Islet of Langerhans (tissue), 1 donor: Measurements from ENCODE around the gene DSCAML1.

Source experiments
- FAIRE-seq: peaks from one replicate; lab custom pipeline; 2011; peaks lifted over from hg19 to GRCh38; lab: Jason Lieb, UNC

Gene DSCAML1

DNA sequence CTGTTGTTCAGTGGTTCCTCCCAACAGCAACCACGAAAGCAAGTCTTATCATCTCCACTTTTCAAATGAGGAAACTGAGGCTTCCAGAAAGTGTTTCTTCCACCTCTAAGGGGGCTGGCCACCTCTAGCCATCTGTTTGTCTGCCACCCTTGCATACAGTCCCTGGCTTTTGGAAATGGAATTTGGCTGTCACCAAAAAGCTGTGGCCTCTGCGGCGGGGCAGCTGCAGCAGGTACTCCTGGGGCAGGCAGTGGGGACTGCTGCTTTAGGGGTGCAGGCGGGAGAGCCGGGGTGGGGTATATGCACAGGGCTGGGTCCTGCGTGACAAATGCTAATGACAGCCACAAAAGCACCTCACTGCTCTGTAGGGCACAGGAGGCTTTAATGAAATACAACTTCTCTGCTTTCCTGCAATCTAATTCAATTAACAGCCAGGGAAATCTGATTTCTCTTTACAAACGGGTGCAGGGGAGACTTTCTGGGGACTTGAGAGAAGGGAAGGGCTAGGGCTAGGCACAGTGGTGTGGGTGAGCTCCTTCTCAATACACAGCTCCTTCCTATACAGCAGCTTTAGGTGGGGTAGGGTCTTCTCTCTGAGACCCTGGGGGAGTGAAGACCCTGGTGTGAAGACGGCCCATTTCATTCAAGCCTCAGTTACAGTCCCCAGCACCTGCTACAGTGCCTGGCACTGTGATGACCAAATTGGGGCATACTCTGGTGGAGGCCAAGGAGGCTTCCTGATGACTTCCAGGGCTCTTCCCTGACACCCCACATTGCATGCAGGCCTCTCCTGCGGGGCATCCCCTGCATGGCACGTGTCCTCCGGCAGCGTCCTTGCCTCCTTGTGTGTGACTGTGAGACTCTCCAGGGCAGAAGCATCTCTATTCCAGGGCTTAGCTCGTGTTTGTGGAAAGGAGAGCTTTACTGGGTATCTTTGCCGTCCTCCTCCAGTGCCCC is 307.7 kb downstream of the DSCAML1 start:
- no peak for FAIRE-seq

DNA sequence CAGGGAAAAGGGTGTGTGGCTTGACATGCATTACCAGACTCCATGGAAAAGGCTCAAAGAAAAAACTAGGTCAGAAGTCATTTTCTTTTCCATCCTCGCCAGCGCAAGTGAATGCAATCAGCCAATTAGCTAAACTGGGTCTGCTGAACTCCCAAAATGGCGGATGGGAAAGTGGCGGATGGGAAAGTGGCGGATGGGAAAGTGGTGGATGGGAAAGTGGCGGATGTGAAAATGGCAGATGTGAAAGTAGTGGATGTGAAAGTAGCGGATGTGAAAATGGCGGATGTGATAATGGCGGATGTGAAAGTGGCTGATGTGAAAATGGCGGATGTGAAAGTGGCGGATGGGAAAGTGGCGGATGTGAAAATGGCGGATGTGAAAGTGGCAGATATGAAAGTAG is 311.0 kb downstream of the DSCAML1 start:
- FAIRE-seq, result no peak

DNA sequence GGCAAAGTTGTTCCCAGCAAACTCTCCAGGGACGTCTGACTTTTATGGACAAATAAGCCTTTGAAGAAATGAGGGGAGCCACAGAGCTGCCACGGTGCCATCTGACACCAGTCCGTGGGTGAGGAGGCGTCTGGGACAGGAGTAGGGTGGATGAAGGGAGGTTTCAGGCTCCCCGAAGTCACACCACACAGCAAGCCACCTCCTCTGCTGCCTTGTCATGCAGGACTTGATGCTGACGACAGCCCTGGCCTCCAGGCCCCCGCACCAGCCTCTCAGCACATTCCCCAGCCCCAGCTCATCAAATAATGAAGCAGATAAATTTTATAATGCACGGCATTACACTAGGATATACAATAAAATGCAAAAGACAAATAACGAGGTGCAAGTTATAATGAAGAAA is 312.9 kb downstream of the DSCAML1 start:
- no peak for FAIRE-seq

DNA sequence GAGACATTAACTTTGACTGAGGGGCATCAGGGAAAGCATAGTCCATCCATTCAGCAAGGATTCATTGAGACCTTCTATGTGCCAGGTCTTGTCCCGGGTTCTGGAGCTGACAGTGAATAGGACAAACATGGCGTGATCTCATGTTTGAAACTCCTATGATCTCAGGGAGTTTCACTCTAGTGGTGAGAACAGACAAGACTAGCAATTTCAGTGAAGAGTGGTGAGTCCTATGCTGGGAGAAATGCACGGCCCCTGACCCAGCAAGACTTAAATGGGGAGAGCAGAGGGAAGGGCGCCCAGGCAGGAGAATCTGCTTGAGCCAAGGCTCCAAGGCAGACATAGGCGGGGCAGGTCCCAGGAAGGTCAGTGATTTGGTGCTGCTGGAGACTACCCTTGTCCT is 313.6 kb downstream of the DSCAML1 start:
- no peak for FAIRE-seq

DNA sequence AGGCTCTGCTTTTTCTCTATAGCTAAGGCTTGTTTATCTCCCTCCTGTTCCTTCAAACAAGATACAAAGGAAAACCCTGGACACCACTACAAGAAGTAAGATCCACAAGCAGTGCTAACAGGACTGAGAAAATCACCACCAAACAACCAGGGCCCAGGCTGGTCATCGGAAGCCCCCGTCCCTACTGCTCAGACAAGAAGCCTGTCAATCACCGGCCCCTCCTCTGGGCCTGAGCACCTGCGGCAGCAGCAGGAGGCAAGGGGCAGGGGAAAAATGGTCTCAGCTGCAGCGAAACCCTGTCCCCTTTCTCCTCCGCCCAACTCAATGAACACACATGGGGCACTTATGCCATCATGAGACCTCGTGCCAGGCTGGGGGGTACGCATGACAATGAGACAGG is 314.1 kb downstream of the DSCAML1 start:
- FAIRE-seq, result no peak

DNA sequence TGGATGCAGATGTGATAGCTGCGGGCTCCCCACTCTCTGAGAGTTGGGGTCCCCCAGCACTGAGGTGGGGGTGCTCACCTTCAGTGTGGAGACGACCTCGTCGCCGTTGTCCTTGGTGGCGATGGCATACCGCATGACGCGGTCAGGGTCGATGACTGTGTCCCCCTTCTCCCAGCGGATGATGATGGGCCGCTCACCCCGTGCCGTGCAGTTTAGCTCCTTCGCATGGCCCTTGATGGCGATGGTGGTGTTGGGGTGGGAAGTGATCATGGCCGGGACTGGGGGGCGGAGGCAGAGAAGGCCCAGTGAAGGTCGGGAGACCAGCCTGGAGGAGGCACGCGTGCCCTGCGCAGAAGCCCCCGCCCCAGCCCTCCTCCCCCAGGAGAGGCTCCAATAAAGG is 315.1 kb downstream of the DSCAML1 start:
- no peak for FAIRE-seq

DNA sequence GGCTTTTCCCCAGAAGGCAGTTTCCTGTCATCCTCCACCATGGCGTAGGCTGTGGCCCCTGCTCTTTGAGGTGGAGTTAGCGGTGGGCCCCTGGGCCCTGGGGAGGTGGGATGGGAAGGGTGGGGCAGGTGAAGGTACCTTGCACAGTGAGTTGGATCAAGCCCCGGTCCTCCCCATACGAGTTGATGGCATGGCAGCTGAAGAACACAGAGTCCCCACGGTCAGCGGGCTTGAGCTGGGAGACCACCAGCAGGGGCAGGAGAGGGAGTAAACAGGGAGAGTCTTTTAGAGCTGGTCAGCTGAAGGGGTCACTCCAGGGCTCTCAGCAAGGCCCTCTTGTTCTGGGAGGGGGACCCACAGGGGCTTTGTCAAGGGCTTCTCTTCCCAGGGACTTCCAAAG is 316.0 kb downstream of the DSCAML1 start:
- FAIRE-seq, result no peak

DNA sequence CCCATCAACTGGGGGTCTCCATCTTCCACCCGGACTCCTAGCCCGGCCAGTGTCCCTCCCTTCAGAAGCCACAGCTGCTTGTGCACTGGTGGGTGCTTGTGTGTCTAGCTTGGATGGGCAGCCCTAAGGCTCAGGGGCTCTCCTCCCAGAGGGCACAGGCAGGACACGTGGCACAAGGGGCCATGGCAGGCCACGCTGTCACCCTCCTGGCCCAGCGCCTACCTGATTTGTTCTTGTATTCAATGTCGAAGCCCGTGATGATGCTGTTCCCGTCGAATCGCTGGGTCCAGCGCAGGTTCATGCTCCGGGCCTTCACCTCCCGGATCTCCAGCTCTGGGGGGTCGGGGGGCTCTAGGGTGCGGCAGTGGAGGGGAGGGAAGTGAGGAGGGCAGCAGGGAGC is 316.8 kb downstream of the DSCAML1 start:
- no peak for FAIRE-seq

DNA sequence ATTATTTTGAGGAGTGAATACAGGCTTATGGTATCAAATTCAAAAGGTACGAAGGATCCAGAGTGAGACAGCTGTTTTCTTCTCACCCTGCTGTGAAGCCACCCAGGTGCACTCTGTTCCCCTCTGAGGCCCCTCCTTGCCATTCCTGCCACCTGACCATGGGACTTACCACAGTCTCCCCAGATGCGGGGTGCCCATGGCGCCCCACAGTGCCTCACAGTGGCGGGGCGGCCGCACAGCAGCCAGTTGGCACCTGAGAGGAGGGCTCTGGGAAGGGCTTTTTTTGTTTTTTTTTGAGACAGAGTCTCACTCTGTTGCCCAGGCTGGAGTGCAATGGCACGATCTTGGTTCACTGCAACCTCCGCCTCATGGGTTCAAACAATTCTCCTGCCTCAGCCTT is 317.6 kb downstream of the DSCAML1 start:
- FAIRE-seq, result no peak

DNA sequence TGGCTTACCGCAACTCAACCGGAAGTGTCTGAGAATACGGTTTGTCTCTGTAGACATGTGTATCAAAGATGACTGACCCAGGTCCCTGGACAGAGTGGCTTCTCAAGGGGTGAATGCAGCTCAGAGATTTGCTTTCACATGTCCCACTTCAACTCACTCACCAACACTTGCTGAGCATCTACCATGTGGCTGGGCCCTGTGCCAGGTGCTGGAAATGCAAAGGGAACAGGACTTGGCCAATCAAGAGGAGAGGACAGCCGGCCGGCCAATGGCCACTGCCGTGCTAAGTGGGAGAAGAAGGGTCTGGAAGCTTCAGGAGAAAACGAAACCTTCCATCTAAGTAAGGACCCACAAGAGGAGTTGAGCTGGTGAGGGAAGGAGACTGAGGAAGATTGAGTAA is 318.1 kb downstream of the DSCAML1 start:
- FAIRE-seq, result no peak

DNA sequence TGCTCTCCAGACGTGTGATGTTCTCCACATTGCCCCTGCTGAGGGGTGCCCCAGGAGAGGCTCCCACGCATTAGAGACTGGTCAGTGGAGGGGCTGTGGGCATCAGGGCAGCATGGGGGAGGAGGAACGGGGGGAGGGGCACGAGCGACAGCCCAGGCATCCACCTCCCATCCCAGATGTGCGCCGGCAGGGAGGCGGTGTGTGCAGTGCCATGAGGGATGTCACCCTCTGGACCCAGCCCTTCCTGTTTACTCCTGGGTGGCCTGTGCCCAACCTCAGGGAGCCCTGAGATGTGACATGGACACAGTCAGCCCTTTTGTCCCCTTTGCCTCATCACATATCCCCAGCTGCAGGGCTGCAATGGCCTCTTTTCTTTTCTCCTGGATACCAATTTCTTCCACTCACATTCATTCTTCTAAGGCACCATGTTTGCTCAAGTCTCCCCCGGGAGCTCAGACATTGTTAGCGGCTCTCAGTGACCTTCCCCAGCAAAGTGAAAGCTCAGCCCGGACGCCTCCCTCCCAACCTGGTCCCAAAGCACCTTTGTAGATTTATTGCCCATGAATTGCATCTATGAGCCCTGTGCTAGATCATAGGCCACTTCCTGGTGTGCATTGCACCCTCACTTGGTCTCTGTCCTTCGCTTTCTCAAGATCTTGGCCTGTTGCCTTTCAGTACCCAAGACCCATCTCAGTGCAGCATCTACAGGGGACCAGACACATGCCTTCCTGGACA is 318.7 kb downstream of the DSCAML1 start:
- no peak for FAIRE-seq

DNA sequence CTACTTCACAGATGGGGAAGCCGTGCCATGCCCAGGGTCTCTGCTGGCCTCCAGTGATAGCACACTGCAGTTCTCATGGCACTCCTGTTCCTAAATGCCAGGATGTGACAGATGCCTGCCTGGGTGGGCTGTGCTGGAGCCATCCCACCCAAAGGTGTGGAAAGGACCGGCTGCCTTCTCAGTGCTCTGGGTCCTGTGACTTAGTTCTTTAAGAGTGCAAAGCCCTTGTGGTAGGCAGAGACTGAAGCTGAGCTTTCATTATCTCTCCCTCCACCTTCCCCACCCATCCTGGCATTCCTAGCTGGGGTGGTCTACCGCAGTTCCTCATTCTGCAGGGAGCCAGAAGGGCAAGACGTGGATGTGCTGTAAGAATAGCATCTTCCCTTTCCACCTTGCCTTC is 319.3 kb downstream of the DSCAML1 start:
- FAIRE-seq, result no peak

DNA sequence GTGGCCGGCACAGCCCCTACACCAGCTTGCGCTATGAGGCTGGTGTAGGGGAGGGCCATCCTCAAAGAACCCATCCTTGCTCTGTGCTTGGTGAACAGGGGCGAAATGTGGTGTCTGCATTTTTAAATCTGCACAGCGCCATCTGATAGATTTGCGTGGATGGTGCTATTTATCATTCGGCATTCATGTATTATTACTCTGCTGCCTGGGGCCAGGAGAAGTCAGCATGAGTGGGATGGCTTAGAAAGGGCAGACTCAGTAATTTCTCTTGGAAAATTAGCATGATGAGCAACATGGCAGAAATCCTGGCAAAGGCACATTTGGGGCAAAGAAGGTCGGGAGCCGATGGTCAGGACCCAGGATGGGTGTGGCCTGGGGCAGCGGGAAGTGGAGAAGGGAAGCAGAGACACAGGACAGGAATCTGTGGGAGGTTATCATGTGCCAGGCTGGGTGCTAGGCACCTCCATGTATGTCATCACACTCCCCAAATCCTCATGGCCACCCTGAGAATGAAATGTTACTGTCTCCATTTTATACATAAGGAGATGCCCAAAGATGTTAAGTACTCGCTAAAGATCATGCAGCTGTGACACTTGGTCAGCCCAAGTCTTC is 320.4 kb downstream of the DSCAML1 start:
- no peak for FAIRE-seq

DNA sequence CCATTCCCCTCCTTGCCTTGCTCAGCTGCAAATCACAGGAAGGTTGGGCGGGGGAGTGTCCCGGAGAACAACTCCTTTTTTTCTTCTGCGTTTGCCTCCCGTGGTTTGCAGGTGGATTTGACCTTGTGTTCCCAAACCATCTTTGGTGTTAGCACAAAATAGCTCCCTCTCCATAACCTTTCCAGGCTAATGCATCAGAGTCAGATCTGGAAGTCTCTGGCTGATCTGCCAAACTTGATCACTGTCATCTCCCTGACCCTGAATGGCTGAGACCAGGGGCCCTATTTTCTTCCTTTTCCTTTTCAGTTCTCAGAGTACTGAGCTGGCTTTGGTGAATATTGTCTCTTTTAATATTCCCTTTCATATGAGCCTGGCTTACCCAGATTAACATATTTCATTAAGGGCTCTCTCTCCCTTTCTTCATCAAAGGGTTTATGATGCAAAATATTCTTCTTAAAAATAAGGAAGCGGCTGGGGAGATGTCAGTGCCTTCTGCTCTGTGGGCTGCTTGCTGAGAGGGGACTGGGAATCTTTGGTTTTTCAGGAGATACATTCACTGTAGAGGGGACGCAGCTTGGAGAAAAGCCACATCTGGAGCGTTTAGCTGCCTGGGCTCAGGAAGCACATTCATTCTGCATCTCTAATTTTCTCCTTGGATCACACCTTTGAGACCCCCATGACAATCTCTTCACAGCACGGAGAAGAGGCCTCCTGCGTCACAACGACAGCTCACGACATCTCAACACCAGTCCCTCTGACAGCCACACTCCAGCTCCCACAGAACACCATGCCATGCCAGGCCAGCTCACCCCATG is 321.1 kb downstream of the DSCAML1 start:
- FAIRE-seq, result no peak

DNA sequence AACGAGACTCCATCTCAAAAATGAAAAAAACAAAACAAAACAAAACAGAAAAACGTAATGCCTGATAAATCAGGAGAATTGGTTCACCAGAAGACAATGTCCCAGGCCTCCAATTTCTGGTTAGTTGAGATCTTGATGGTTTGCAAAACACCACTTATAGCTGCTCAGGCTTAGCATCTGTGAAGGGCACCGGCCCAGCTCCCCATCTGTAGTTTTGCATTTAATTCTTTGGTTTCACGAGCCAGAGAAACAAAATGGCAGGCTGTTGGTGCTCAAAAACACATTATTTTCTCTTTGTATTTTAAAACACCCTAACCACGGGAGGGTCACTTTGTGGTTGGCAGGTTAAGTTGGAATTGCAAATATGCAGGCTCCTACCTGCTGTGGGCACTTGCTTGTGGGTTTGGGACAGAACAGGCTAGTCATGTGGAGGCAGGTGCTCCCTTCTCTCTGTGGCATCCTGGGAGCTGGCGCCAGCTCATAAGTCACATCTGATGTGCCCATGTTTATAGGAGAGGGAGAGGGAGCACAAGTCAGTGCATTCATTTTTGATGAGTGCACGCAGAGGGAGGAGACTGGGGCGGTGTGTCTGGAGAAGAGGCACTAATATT is 323.4 kb downstream of the DSCAML1 start:
- no peak for FAIRE-seq

DNA sequence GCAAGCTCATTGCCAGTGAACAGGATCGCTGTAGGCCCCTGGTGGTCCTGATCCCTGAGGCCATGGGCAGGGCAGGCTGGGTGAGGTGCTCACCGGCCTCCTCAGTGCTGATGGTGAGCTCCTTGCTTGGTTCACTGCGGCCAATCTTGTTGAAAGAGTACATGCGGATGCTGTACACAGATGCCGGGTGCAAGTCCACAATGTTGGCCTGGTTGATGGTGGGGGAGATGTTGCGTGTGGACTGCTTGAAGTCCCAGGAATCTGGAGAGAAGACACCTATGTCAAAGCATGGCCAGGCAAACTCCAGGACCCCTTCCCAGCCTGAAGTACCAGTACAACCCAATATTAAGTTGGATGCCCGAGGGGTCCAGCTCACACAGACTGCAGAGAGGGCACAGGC is 325.2 kb downstream of the DSCAML1 start:
- FAIRE-seq, result no peak

DNA sequence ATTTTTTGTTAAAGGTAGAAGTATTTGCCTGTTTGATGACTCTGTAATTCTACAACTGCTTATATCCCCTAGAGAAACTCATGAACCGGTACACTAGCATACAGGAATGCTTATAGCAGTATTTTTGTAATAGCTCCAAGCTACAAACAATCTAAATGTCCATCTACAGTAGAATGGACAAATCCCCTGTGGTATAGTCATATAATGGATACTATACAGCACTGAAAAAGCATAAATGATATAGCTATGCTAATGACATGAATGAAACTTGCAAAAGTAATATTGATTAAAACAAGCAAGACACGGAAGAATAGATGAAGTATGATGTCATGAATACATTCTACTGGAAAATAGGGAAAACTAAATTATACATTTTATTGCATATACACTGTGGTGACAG is 326.4 kb downstream of the DSCAML1 start:
- FAIRE-seq, result no peak

DNA sequence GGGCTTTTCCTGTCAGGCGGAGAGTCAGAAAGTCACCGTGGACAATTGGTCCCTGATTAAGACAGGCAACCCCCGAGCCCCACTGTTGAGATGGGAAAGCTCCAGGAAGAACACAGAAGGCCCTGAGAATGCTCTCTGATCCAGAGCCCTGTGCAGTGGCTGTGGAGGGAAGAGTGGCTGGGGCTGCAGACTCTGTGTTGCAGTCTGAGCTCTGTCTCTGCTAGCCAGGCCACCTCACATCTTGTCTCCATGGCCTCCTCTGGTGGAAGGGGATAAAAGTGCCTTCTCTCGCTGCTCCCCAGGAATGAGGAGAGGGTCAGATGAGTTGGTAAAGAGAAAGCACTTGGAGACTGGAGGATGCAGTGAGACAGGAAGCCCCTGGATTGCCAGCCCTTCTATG is 328.1 kb downstream of the DSCAML1 start:
- no peak for FAIRE-seq

DNA sequence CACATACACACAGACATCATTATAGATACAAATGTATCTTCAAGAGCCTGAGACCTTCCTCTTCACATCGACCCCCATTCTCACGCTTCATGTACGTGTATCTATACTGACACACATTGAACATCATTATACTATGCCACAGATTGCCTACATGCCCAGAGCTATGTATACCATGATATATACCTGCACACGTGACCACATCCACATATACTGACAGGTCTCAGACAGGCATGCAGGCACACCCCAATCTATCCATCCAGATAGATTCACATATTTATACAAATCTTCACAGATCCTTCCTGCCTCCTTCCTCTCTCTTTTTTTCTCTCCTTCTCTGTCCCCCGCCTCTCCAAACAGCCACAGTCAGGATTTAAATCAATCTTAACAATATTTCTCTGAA is 329.2 kb downstream of the DSCAML1 start:
- no peak for FAIRE-seq

DNA sequence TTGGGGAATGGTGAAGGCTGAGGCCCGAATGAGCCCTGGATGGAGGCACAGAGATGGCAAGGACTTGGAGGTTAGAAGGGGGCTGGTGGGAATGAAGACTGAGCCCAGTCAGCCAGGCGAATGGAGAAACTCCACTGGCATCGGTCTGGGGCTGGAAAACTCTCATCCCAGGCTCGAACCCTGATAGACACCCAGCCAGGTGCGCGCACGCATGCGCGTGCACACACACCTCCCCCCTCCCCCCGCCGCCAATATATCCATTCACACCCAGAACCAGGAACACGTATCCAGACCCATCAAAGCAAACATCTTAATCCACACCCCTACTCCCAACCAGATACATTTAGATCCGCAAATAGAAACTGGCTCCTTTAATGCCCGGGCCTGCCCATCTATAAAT is 330.1 kb downstream of the DSCAML1 start:
- FAIRE-seq, result no peak

DNA sequence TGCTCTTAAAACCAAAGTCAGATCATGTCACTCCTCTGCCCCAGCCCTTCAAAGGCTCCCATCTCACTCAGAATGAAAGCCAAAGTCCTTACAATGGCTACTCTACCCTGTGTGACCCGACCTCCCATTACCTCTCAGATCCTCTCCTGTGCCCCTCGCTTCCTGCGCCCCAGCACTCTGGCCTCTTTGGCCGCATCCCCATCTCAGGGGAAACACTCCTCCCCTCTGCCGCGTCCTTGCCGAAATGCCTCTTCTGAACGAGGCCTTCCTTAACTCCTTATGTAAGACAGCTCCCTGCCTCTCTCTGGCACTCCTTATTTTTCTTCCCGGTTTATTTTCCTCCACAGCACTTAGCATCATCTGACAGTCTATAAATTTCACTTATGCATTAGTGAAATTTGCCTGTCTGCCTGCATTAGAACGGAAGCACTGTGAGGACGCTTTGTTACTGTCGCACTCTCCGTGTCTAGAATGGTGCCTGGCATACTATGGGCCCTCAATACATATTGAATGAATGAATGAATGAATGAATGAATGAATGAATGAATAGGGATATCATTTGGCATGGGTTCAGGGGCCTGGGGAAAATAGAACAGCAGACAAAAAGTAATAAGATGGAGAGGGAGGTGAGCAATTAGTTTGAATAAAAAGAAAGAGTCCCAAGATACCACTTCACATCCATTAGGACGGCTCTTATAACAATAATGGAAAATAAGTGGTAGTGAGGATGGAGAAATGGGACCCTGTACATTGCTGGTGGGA is 331.6 kb downstream of the DSCAML1 start:
- FAIRE-seq, result no peak
